Prostate gland (tissue), 2 donors: Measurements from ENCODE around the gene TPRA1.

ENCODE experiments used
- CTCF ChIP-seq, 4 experiments: fragments of 200-600 bp in 2 of 4; fragments of 450-650 bp in 2 of 4; sonication (generic) in 2 of 4; IDR thresholded peaks; 1 replicate in 3 of 4; 2 replicates in 1 of 4; pipeline ENCODE4 v1.5.1; 2016 to 2019; ENCODE audit warnings: antibody characterized with exemption in 4 of 4, mild to moderate bottlenecking in 2 of 4, moderate library complexity in 2 of 4
- POLR2A ChIP-seq: fragments of 450-650 bp; IDR thresholded peaks from one replicate; pipeline ENCODE4 v1.6.1; 2016; ENCODE audit warnings: antibody characterized with exemption, mild to moderate bottlenecking
- POLR2AphosphoS5 ChIP-seq: sonication (generic); formaldehyde crosslinking; IDR thresholded peaks from one replicate; pipeline ENCODE4 v1.6.1; 2017; ENCODE audit warnings: antibody characterized with exemption

GRCh38 chr3:127535901-127536829 lies 54.4 kb downstream of the TPRA1 start:
- TF ChIP-seq POLR2A (no peak), CTCF (IDR thresholded peaks at IDR 0.05) (no peak), POLR2AphosphoS5 (no peak)
